Chondrocyte (in vitro differentiated cells): ENCODE results near the gene PAPOLA. TPM values are rescaled to one million over a fixed set of nuclear protein-coding genes. Genes with fewer than 3 reads are reported as not detected.

Source experiments
- DNase-seq: peaks from one replicate; pipeline ENCODE4 v3.0.0; 2021; ENCODE audit warnings: mixed read lengths, low spot score
- H3K27ac Mint-ChIP-seq: one replicate; pipeline ENCODE4 v1.8.0; 2021; ENCODE audit warnings: mild to moderate bottlenecking, moderate library complexity, mixed read lengths; ENCODE audit not compliant: unreplicated experiment
- H3K27me3 Mint-ChIP-seq: 2 replicates; pipeline ENCODE4 v1.8.0; 2021; ENCODE audit warnings: low read depth, mixed read lengths
- H3K36me3 Mint-ChIP-seq: 2 replicates; pipeline ENCODE4 v1.8.0; 2021; ENCODE audit warnings: low read depth, mixed read lengths
- H3K4me1 Mint-ChIP-seq: 2 replicates; pipeline ENCODE4 v1.8.0; 2021; ENCODE audit warnings: low read depth, mild to moderate bottlenecking, mixed read lengths
- H3K4me3 Mint-ChIP-seq: one replicate; pipeline ENCODE4 v1.8.0; 2021; ENCODE audit warnings: mild to moderate bottlenecking, moderate library complexity, mixed read lengths; ENCODE audit not compliant: unreplicated experiment
- H3K9me3 Mint-ChIP-seq: 2 replicates; pipeline ENCODE4 v1.8.0; 2021; ENCODE audit warnings: low read depth, mixed read lengths
- CTCF ChIP-seq: fragments of 200-600 bp; sonication (generic); IDR thresholded peaks from 2 replicates; pipeline ENCODE4 v1.5.0; 2021; ENCODE audit warnings: antibody characterized with exemption, mild to moderate bottlenecking, moderate library complexity
- total RNA-seq: library from RNA; stranded (reverse); gene quantifications from 3 replicates; pipeline ENCODE4 v1.2.1, GENCODE V29; 2021

The PAPOLA gene
- total RNA-seq, 1 donor from 2014 or later = 114 TPM

- Mint-ChIP-seq H3K4me1 (peaks cover 6% of the 10 kb centered on the region), H3K27me3 (peaks cover 14% of the 10 kb centered on the region), H3K9me3 (no peaks in the 10 kb centered on the region), H3K27ac (no peak overlapping the region), H3K4me3 (no peak overlapping the region), H3K36me3 (no peaks in the 10 kb centered on the region)
- TF ChIP-seq CTCF = no peak
- no peak for DNase-seq
Observed at GRCh38 chr14:96584907-96585671, 82.9 kb downstream of the PAPOLA start.

GRCh38 chr14:96585672-96586013 lies 83.5 kb downstream of the PAPOLA start:
- TF ChIP-seq CTCF = no peak
- Mint-ChIP-seq H3K4me3 (no peak overlapping the region), H3K36me3 (no peaks in the 10 kb centered on the region), H3K9me3 (no peaks in the 10 kb centered on the region), H3K4me1 (peaks cover 6% of the 10 kb centered on the region), H3K27ac (no peak overlapping the region), H3K27me3 (peaks cover 14% of the 10 kb centered on the region)
- no peak for DNase-seq

- Mint-ChIP-seq H3K4me1 (peaks cover 6% of the 10 kb centered on the region), H3K36me3 (no peaks in the 10 kb centered on the region), H3K4me3 (no peak overlapping the region), H3K27ac (no peak overlapping the region), H3K27me3 (peaks cover 14% of the 10 kb centered on the region), H3K9me3 (no peaks in the 10 kb centered on the region)
- no peak for TF ChIP-seq CTCF
- DNase-seq = no peak
Observed at GRCh38 chr14:96586056-96586455, 83.9 kb downstream of the PAPOLA start.

GRCh38 chr14:96586921-96587822 lies 85.0 kb downstream of the PAPOLA start:
- TF ChIP-seq CTCF = no peak
- H3K27ac Mint-ChIP-seq = no peak overlapping the region
- no peaks in the 10 kb centered on the region for H3K36me3 Mint-ChIP-seq
- no peaks in the 10 kb centered on the region for H3K9me3 Mint-ChIP-seq
- H3K4me3 Mint-ChIP-seq = no peak overlapping the region
- H3K27me3 Mint-ChIP-seq = peaks cover 14% of the 10 kb centered on the region
- peaks cover 6% of the 10 kb centered on the region for H3K4me1 Mint-ChIP-seq
- DNase-seq = no peak

- H3K4me3 Mint-ChIP-seq = no peak overlapping the region
- H3K36me3 Mint-ChIP-seq = no peaks in the 10 kb centered on the region
- no peak for DNase-seq
- no peak for TF ChIP-seq CTCF
- peaks cover 14% of the 10 kb centered on the region for H3K27me3 Mint-ChIP-seq
- no peaks in the 10 kb centered on the region for H3K9me3 Mint-ChIP-seq
- H3K4me1 Mint-ChIP-seq = peaks cover 6% of the 10 kb centered on the region
- H3K27ac Mint-ChIP-seq = no peak overlapping the region
Observed at GRCh38 chr14:96587823-96588385, 85.7 kb downstream of the PAPOLA start.
